ENCODE measurements around the gene RASGRF2. TPM values are rescaled to one million over a fixed set of nuclear protein-coding genes. Genes with fewer than 3 reads are reported as not detected.

The RASGRF2 gene
- total and polyA plus RNA-seq, 2 of the 8 experiments (the other 6 are each of a cell fraction or from before 2014, with no cell fraction given): 2.6 to 29.5 TPM

- Histone ChIP-seq H3K9me3 (ENCODE audit: insufficient read depth in 2 of 2, low read depth in 1 of 2, low read length in 1 of 2) (no peaks in the 10 kb centered on the region), H3K18ac (ENCODE audit: extremely low read depth, low read length) (no peak overlapping the region), H4K20me1 (replicated peaks in 1 of 2; ENCODE audit: control insufficient read depth in 1 of 2, insufficient read depth in 2 of 2, low read length in 2 of 2) (no peaks in the 10 kb centered on the region), H3K14ac (ENCODE audit: insufficient read length) (no peak overlapping the region), H3K56ac (replicated peaks; ENCODE audit: insufficient read length, low read depth, low read length) (no peak overlapping the region), H3K27ac (ENCODE audit: low read depth, low read length) (no peak overlapping the region), H2AK5ac (ENCODE audit: low read depth, low read length) (no peak overlapping the region), H3K23ac (ENCODE audit: insufficient read length) (no peak overlapping the region), H3K36me3 (ENCODE audit: control insufficient read depth in 2 of 4, insufficient read depth in 4 of 4, low read length in 3 of 4) (no peaks in the 10 kb centered on the region), H3K23me2 (ENCODE audit: low read depth, low read length) (no peaks in the 10 kb centered on the region), H2AFZ (ENCODE audit: low read length) (no peak overlapping the region), H2BK120ac (replicated peaks; ENCODE audit: low read depth, low read length) (no peak overlapping the region), H2BK12ac (ENCODE audit: low read depth, low read length) (no peak overlapping the region), H3K4ac (replicated peaks; ENCODE audit: insufficient read length, low read depth, low read length) (no peak overlapping the region), H3K79me2 (ENCODE audit: control insufficient read depth in 1 of 2, insufficient read depth in 2 of 2, low read length in 2 of 2) (no peaks in the 10 kb centered on the region), H3K4me3 (ENCODE audit: extremely low read depth in 1 of 4, insufficient read depth in 2 of 4, low read depth in 3 of 4, low read length in 4 of 4) (no peak overlapping the region), H4K91ac (replicated peaks; ENCODE audit: insufficient read length, low read length) (no peak overlapping the region), H4K5ac (ENCODE audit: insufficient read length, low read depth, low read length) (no peak overlapping the region), H3K79me1 (ENCODE audit: low read depth, low read length) (no peaks in the 10 kb centered on the region), H2BK20ac (ENCODE audit: low read length) (no peak overlapping the region), H3K4me1 (replicated peaks in 1 of 4; ENCODE audit: control insufficient read depth in 3 of 4, insufficient read depth in 4 of 4, low read length in 3 of 4) (no peaks in the 10 kb centered on the region), H4K8ac (ENCODE audit: extremely low read depth, insufficient read depth, low read length) (no peak overlapping the region), H2BK15ac (ENCODE audit: low read length) (no peak overlapping the region), H3K4me2 (ENCODE audit: insufficient read depth in 1 of 2, low read depth in 2 of 2, low read length in 2 of 2) (no peak overlapping the region), H2BK5ac (ENCODE audit: low read depth, low read length) (no peak overlapping the region), H3K9ac (replicated peaks in 1 of 4; ENCODE audit: extremely low read depth in 1 of 4, low read depth in 3 of 4, low read length in 3 of 4) (no peak overlapping the region), H3K27me3 (replicated peaks in 1 of 4; ENCODE audit: control insufficient read depth in 3 of 4, extremely low read depth in 1 of 4, insufficient read depth in 3 of 4, low read length in 3 of 4) (no peaks in the 10 kb centered on the region)
- CTCF ChIA-PET (ENCODE audit: partially characterized antibody): interaction anchor here (1.2 to 1.5 kb wide), 5 partner anchors 10 to 265 kb away, joined by 3 to 5 read pairs (median 4); no protein-coding TSS in a partner anchor
- FAIRE-seq: no peak
- DNase-seq (ENCODE audit: low read depth in 1 of 2, low spot score in 2 of 2): no peak
- TF ChIP-seq RBBP5 (IDR thresholded peaks at IDR 0.05; ENCODE audit: borderline replicate concordance, low read depth, low read length) (no peak), JUN (IDR thresholded peaks at IDR 0.05; ENCODE audit: low read depth, low read length) (no peak), SIN3A (conservative IDR thresholded peaks at IDR 0.05 in 1 of 2, IDR thresholded peaks at IDR 0.05 in 1 of 2; ENCODE audit: low read depth in 1 of 2, low read length in 2 of 2) (no peak), SRF (IDR thresholded peaks at IDR 0.05; ENCODE audit: low read depth, low read length) (no peak), BCL11A (IDR thresholded peaks at IDR 0.05; ENCODE audit: low read depth in 2 of 2, low read length in 2 of 2) (no peak), JUND (IDR thresholded peaks at IDR 0.05; ENCODE audit: low read length) (no peak), GTF2F1 (IDR thresholded peaks at IDR 0.05; ENCODE audit: borderline replicate concordance, low read depth, low read length) (no peak), HDAC6 (IDR thresholded peaks at IDR 0.05; ENCODE audit: low read depth, low read length) (no peak)
- WGBS, 2 experiments (ENCODE audit: extremely low coverage in 1 of 2, insufficient coverage in 1 of 2, insufficient read length in 1 of 2, insufficient replicate concordance in 2 of 2, low coverage in 1 of 2, low lambda C conversion rate in 2 of 2, missing lambda C conversion rate in 1 of 2): 91% methylated on average over 11 of the region's 11 CpGs; no CpG with 5 or more reads in 1 of the 2 experiments
- POLR2A ChIA-PET (ENCODE audit: partially characterized antibody): no interaction called here
These were observed 249.8 kb downstream of the RASGRF2 start for GRCh38 chr5:81209869-81210493.

Measured in H1 (cell line).